Thymus (tissue), 11 donors: ENCODE data around the gene EHBP1. TPM values are rescaled to one million over a fixed set of nuclear protein-coding genes. Genes with fewer than 3 reads are reported as not detected.
A peak's percentile ranks its signal among the peaks of the same experiment; 100 is the strongest.

Experiments used
- DNase-seq, 9 donors: peaks; one replicate each; pipeline ENCODE4 v3.0.0-alpha.2; 2013; ENCODE audit warnings: low spot score in 9 of 9, low read depth in 6 of 9, missing footprints in 1 of 9
- H3K27ac ChIP-seq, 2 donors: one replicate each; pipeline ENCODE4 v1.5.1; 2013; ENCODE audit warnings: control low read depth in 1 of 2, low read depth in 1 of 2, low read length in 1 of 2, mild to moderate bottlenecking in 1 of 2, moderate library complexity in 1 of 2
- H3K27me3 ChIP-seq, 2 donors: one replicate each; pipeline ENCODE4 v1.5.1; 2013; ENCODE audit warnings: low read length in 1 of 2; ENCODE audit not compliant: control insufficient read depth in 2 of 2, insufficient read depth in 1 of 2
- H3K36me3 ChIP-seq, 2 donors: one replicate each; pipeline ENCODE4 v1.5.1; 2013; ENCODE audit warnings: low read length in 1 of 2, mild to moderate bottlenecking in 1 of 2, moderate library complexity in 1 of 2; ENCODE audit not compliant: control insufficient read depth in 2 of 2, insufficient read depth in 2 of 2
- H3K4me1 ChIP-seq, 2 donors: one replicate each; pipeline ENCODE4 v1.5.1; 2013; ENCODE audit warnings: low read length in 2 of 2; ENCODE audit not compliant: control insufficient read depth in 2 of 2, insufficient read depth in 2 of 2
- H3K4me3 ChIP-seq, 2 donors: one replicate each; pipeline ENCODE4 v1.5.1; 2013; ENCODE audit warnings: low read length in 2 of 2, control low read depth in 1 of 2, mild to moderate bottlenecking in 1 of 2
- H3K9me3 ChIP-seq, 2 donors: one replicate each; pipeline ENCODE4 v1.5.1; 2013; ENCODE audit warnings: low read length in 1 of 2, mild to moderate bottlenecking in 1 of 2; ENCODE audit not compliant: control insufficient read depth in 2 of 2, insufficient read depth in 1 of 2
- WGBS: extraction: QIAGEN DNeasy Blood & Tissue Kit; methylation state at CpG from one replicate; pipeline ENCODE4 v1.1.7; 2013; 5-methylcytosine and 5-hydroxymethylcytosine counted together
- polyA plus RNA-seq: library from polyadenylated mRNA; stranded (reverse); fragments of 200-250 nt; gene quantifications from one replicate; pipeline ENCODE4 v1.2.3, GENCODE V29; 2013
- total RNA-seq: library from RNA; stranded (reverse); fragments of 120-200 nt; gene quantifications from one replicate; pipeline ENCODE4 v1.2.4, GENCODE V29; 2013
- donor health status: healthy.

Gene EHBP1
- total and polyA plus RNA-seq, 2 donors: 11.2 to 19.5 TPM

DNA sequence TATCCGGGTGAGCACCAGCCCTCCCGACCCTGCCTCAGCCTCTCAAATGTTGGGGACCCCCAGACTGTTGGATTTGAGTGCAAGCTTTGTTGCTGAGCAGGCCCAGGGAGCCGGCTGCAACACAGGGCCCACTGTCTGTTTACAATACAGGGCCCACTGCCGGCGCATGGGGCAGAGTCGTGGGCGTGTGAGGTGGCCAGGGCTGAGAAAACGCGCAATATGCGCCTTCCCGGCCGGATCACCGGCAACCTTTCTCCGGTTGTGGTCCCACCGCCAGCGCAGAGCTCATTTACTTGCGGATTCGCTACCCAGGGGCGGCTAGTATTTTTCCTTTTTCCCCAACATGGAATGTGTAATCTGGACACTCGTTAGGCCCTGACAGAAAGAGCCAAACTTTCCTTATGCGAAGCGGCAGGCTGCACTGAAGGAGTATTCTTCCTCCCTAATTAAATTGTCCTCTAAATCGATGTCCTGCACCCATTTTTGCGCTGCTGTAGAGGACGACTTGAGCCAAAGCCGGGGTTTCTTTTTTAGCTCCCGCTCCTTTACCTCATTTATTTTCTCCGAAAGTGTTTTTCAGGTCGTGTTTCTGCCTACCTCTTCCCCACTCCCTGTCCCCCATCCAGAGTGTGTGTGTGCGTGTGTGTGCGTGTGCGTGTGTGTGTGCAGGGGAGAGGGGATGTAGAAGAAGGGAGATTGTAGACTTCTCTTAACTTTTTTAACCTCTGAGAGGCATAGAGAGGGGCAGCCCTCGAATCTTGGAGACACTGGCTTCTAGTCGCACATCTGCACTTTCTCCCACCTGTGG is 347.8 kb downstream of the EHBP1 start:
- H3K9me3 ChIP-seq: peaks cover 6 to 55% of the 10 kb centered on the region in 2 donors
- no peak overlapping the region for H3K4me3 ChIP-seq
- H3K36me3 ChIP-seq: no peaks in the 10 kb centered on the region
- H3K27me3 ChIP-seq: peaks cover 96 to 100% of the 10 kb centered on the region in 2 donors
- no peak overlapping the region for H3K27ac ChIP-seq
- WGBS: 8% methylated on average over 34 of the region's 34 CpGs
- H3K4me1 ChIP-seq: peaks cover 31 to 85% of the 10 kb centered on the region in 2 donors
- DNase-seq: peak in 2 of 9 donors; percentile 4 to 16

DNA sequence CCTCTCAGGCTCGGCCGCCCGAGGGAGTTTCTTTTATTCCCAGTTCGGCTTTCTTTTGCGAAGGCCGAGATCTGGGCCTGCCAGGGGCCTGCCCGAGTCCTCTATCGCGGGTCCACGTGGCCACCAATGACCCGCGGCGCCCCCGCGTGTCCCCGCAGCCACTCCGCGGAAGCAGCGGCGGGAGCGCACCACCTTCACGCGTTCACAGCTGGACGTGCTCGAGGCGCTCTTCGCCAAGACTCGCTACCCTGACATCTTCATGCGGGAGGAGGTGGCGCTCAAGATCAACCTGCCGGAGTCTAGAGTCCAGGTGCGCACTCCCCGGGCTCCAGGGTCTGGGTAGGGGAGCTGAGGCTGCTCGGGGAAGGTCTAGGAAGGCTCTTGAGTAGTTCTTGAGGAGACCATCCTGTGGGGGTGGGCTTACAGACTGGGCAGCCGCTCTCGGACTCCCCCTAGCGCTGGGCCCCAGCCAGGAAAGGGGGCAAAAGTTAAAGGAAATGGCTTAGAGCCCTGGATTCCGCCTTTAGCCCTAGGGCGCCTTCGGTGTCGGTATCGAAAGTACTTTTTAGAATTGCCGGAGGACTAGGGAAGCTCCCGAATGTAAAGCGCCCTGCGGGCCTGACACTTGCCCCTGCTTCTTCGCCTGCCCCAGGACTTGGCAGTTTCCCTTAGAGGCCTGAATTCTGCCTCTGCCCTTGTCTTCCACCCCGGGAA is 348.5 kb downstream of the EHBP1 start:
- Histone ChIP-seq H3K27ac (no peak overlapping the region), H3K4me3 (peak overlapping the region in 1 of 2 donors; percentile 31), H3K27me3 (peaks cover 97 to 100% of the 10 kb centered on the region in 2 donors), H3K4me1 (peaks cover 31 to 84% of the 10 kb centered on the region in 2 donors), H3K9me3 (peaks cover 7 to 56% of the 10 kb centered on the region in 2 donors), H3K36me3 (no peaks in the 10 kb centered on the region)
- peak in 2 of 9 donors; percentile 51 to 69 for DNase-seq
- WGBS: 2% methylated on average over 48 of the region's 48 CpGs

DNA sequence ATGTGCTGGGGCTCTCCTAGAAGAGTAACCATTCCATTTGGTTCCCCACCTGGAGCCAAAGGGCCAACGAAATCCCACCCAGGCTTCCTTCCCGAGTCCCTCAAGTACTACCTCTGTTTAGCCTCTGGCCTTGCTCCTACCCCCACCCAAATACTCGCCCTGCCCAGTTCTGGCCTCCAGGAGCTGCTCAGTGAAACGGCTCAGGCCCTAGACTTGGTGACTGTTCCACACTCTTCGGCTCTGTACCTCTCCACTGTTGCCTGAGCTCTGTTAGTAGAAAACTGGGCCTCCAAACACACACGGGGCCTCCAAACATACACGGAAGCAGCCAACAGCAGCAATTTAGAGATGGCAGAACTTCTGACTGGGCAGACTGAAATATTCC is 349.3 kb downstream of the EHBP1 start:
- H3K27me3 ChIP-seq: peaks cover 96 to 100% of the 10 kb centered on the region in 2 donors
- WGBS: 11% methylated on average over 7 of the region's 7 CpGs
- no peak overlapping the region for H3K27ac ChIP-seq
- H3K36me3 ChIP-seq: no peaks in the 10 kb centered on the region
- peaks cover 11 to 58% of the 10 kb centered on the region in 2 donors for H3K9me3 ChIP-seq
- no peak overlapping the region for H3K4me3 ChIP-seq
- peaks cover 26 to 82% of the 10 kb centered on the region in 2 donors for H3K4me1 ChIP-seq
- DNase-seq: peak in 2 of 9 donors; percentile 4 to 18

DNA sequence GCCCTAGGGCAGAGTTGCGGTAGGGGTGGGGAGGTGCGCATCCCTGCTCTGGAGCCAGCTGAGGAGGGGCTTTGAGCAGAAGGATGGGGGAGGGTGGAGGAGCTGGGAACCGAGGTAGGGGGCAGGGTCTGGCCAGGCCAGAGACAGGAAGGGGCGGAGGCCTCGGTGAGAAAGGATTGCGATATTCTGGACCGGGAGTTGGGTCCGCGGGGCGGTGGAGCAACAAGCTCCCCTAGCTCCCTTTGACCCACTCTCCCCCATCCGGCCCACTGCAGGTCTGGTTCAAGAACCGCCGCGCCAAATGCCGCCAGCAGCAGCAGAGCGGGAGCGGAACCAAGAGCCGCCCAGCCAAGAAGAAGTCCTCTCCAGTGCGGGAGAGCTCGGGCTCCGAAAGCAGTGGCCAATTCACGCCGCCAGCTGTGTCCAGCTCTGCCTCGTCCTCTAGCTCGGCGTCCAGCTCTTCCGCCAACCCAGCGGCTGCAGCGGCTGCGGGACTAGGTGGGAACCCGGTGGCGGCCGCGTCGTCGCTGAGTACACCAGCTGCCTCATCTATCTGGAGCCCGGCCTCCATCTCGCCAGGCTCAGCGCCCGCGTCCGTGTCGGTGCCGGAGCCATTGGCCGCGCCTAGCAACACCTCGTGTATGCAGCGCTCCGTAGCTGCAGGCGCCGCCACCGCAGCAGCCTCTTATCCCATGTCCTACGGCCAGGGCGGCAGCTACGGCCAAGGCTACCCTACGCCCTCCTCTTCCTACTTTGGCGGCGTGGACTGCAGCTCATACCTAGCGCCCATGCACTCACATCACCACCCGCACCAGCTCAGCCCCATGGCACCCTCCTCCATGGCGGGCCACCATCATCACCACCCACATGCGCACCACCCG is 350.0 kb downstream of the EHBP1 start:
- Histone ChIP-seq H3K36me3 (no peaks in the 10 kb centered on the region), H3K9me3 (peaks cover 11 to 58% of the 10 kb centered on the region in 2 donors), H3K27ac (no peak overlapping the region), H3K27me3 (peaks cover 96 to 100% of the 10 kb centered on the region in 2 donors), H3K4me1 (peaks cover 23 to 80% of the 10 kb centered on the region in 2 donors), H3K4me3 (no peak overlapping the region)
- DNase-seq: peak in 2 of 9 donors; percentile 8 to 18
- WGBS: 5% methylated on average over 63 of the region's 63 CpGs

DNA sequence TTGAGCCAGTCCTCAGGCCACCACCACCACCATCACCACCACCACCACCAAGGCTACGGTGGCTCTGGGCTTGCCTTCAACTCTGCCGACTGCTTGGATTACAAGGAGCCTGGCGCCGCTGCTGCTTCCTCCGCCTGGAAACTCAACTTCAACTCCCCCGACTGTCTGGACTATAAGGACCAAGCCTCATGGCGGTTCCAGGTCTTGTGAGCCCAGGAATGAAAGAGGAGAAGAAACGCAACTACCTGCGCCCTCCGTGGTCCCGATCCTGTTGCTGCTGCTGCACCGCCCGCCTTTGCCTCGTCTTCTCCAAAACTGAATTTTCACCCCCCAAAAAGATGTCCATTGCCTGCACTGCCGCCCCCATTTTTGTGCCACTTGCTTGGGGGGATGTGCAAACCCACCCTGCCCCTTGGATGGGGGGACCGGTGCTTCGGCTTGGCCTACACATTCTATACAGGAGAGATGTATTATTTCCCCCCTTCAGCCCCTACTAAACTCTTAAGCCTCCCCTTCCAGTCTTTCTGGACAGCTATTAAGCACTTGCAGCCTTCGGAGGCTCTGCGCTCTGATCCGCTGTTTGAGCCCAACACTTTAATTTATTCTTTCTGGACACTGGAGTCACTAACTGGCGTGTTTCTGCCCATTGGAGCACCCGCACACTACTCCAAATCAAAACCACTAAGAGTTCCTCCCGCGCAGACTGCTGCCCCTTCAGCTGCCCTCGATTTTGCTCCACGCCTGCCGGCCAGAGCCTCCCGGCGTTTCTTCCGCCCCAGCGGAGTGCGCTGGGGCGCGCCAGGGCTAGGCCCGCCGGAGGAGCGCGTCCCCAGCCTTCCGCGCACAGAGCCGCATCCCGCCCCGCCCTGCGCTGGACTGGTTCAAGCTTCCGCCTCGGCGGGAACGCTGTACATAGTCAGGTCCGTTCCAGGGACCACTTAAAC is 350.9 kb downstream of the EHBP1 start:
- H3K4me3 ChIP-seq: no peak overlapping the region
- WGBS: 8% methylated on average over 49 of the region's 49 CpGs
- peaks cover 88 to 100% of the 10 kb centered on the region in 2 donors for H3K27me3 ChIP-seq
- no peak overlapping the region for H3K27ac ChIP-seq
- H3K36me3 ChIP-seq: no peaks in the 10 kb centered on the region
- DNase-seq: peak in 2 of 9 donors; percentile 16 to 30
- peaks cover 16 to 73% of the 10 kb centered on the region in 2 donors for H3K4me1 ChIP-seq
- peaks cover 11 to 58% of the 10 kb centered on the region in 2 donors for H3K9me3 ChIP-seq

DNA sequence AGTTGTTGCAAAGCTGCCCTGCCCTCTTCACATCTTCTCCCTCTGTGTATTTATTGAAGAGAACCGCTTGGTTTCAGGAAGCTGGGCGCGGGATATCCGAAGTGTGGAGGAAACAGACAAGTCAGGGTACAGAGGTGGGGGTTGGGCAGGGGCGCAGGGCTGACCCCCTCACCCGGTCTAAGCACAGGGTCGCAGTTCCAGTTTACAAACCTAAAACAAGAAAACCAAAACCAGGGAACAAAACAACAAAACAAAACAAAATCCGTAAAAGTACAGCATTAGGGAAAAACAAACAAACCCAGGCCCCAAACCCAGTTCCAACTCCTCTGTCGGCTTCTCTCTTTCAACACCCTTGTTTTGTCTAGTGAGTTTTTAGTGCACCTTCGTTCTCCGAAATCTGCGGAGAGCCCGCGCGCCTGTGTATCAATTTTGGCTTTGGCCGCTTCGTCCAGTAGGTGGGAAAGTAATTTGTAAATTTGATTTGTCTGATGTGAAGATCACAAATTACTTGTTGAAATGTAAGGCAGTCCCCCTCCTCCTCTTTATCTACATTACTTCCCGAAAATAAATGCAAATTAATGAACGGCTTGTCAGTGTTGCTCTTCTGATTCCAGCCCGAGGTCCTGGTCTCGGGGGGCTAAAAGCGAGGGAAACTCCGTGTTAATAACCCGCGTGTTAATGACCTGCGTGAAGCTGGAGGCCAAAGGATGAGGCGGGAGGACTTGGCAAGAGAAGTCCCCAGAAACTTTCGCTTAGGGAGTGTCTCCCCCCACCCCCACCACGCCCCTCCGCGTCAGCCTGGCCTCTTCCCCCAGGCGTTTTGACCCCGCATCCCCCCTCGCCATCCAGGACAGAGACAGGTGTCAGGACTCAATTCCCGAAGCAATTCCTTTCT is 352.0 kb downstream of the EHBP1 start:
- Histone ChIP-seq H3K36me3 (no peaks in the 10 kb centered on the region), H3K4me1 (peaks cover 16 to 62% of the 10 kb centered on the region in 2 donors), H3K27me3 (peaks cover 78 to 100% of the 10 kb centered on the region in 2 donors), H3K9me3 (peaks cover 11 to 50% of the 10 kb centered on the region in 2 donors), H3K4me3 (no peak overlapping the region), H3K27ac (no peak overlapping the region)
- 10% methylated on average over 35 of the region's 35 CpGs for WGBS
- peak in 2 of 9 donors; percentile 12 to 29 for DNase-seq

DNA sequence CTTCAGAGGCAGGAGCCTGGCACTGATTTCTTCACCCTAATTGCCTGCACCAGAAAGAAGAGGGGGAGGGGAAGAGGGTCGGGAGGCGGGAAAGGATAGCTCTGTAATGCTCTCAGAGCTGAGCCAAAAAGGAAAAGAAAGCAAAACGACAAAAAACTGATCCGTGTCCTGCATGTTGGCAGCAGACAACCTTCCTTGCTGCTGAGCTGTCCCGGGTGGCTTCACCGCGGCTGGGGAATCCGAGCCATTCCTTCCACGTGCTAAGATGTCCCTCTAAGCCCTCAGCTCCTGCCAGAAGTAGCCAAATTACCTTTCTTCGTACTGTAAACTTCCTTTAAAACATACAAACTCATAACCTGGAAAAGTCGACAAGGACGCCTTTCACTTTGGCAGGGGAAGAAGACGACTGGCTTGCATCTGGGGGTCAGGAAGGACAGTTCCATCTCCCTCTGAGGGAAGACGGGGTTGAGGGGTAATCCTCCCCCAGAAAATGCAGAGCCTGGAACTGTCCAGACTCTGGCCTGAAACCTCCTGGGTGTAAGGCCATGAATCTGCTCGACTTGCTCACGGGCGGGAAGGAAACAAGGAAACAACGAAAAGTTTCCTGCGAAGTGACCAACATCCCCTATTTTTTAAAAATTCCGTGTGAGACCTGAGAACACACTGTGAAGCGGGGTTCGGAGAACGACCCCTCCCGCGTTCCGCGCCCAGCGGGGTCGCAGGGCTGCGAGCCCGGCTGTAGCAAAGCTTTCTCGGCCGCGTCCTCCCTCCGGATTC is 352.8 kb downstream of the EHBP1 start:
- H3K36me3 ChIP-seq: no peaks in the 10 kb centered on the region
- WGBS: 4% methylated on average over 35 of the region's 35 CpGs
- H3K9me3 ChIP-seq: peaks cover 11 to 42% of the 10 kb centered on the region in 2 donors
- no peak overlapping the region for H3K27ac ChIP-seq
- no peak overlapping the region for H3K4me3 ChIP-seq
- peaks cover 14 to 54% of the 10 kb centered on the region in 2 donors for H3K4me1 ChIP-seq
- H3K27me3 ChIP-seq: peaks cover 75 to 99% of the 10 kb centered on the region in 2 donors
- DNase-seq: peak in 2 of 9 donors; percentile 24 to 48
